ENCODE data around the gene STPG4. TPM values are rescaled to one million over a fixed set of nuclear protein-coding genes. Genes with fewer than 3 reads are reported as not detected.

STPG4 gene
- total and polyA plus RNA-seq, 4 donors: 0.06 to 1.0 (median 0.20) TPM

- no peak for DNase-seq
- Histone ChIP-seq H3K27ac (ENCODE audit: low read depth in 1 of 2, low read length in 1 of 2) (peak overlapping the region in 1 of 2 donors; percentile 60), H3K9me3 (ENCODE audit: control insufficient read depth in 4 of 4, insufficient read depth in 3 of 4, low read length in 3 of 4) (no peaks in the 10 kb centered on the region), H3K4me1 (ENCODE audit: control insufficient read depth in 5 of 5, insufficient read depth in 5 of 5, low read length in 5 of 5) (peaks cover 8 to 49% (median 27%) of the 10 kb centered on the region in 5 donors), H3K27me3 (ENCODE audit: control insufficient read depth in 3 of 3, insufficient read depth in 3 of 3, low read length in 2 of 3) (no peaks in the 10 kb centered on the region), H3K4me3 (no peak overlapping the region), H3K9ac (ENCODE audit: insufficient read depth in 1 of 2, low read length in 2 of 2) (no peak overlapping the region), H3K36me3 (ENCODE audit: control insufficient read depth in 4 of 4, insufficient read depth in 4 of 4, low read length in 4 of 4) (no peaks in the 10 kb centered on the region)
- no peak for ATAC-seq (ENCODE audit: insufficient read depth, low FRiP score)
- TF ChIP-seq, protein P1, sequence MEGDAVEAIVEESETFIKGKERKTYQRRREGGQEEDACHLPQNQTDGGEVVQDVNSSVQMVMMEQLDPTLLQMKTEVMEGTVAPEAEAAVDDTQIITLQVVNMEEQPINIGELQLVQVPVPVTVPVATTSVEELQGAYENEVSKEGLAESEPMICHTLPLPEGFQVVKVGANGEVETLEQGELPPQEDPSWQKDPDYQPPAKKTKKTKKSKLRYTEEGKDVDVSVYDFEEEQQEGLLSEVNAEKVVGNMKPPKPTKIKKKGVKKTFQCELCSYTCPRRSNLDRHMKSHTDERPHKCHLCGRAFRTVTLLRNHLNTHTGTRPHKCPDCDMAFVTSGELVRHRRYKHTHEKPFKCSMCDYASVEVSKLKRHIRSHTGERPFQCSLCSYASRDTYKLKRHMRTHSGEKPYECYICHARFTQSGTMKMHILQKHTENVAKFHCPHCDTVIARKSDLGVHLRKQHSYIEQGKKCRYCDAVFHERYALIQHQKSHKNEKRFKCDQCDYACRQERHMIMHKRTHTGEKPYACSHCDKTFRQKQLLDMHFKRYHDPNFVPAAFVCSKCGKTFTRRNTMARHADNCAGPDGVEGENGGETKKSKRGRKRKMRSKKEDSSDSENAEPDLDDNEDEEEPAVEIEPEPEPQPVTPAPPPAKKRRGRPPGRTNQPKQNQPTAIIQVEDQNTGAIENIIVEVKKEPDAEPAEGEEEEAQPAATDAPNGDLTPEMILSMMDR (IDR thresholded peaks at IDR 0.05; ENCODE audit: control extremely low read depth, extremely low read depth): no peak
- WGBS, 2 donors: 82 to 88% methylated on average over 3 of the region's 3 CpGs
Measured at GRCh38 chr2:47083485-47083884, 71.6 kb downstream of the STPG4 start.

- DNase-seq: no peak
- Histone ChIP-seq H3K9ac (ENCODE audit: insufficient read depth in 1 of 2, low read length in 2 of 2) (no peak overlapping the region), H3K27me3 (ENCODE audit: control insufficient read depth in 3 of 3, insufficient read depth in 3 of 3, low read length in 2 of 3) (no peaks in the 10 kb centered on the region), H3K36me3 (ENCODE audit: control insufficient read depth in 4 of 4, insufficient read depth in 4 of 4, low read length in 4 of 4) (no peaks in the 10 kb centered on the region), H3K27ac (ENCODE audit: low read depth in 1 of 2, low read length in 1 of 2) (no peak overlapping the region), H3K4me3 (no peak overlapping the region), H3K4me1 (ENCODE audit: control insufficient read depth in 5 of 5, insufficient read depth in 5 of 5, low read length in 5 of 5) (peaks cover 6 to 44% (median 23%) of the 10 kb centered on the region in 5 donors), H3K9me3 (ENCODE audit: control insufficient read depth in 4 of 4, insufficient read depth in 3 of 4, low read length in 3 of 4) (no peaks in the 10 kb centered on the region)
- TF ChIP-seq, protein P1 (IDR thresholded peaks at IDR 0.05; ENCODE audit: control extremely low read depth, extremely low read depth): no peak
- ATAC-seq (ENCODE audit: insufficient read depth, low FRiP score): no peak
- WGBS, 2 donors: 71 to 85% methylated on average over 5 to 6 of the region's 6 CpGs
Measured at GRCh38 chr2:47083005-47083404, 72.1 kb downstream of the STPG4 start.

DNA sequence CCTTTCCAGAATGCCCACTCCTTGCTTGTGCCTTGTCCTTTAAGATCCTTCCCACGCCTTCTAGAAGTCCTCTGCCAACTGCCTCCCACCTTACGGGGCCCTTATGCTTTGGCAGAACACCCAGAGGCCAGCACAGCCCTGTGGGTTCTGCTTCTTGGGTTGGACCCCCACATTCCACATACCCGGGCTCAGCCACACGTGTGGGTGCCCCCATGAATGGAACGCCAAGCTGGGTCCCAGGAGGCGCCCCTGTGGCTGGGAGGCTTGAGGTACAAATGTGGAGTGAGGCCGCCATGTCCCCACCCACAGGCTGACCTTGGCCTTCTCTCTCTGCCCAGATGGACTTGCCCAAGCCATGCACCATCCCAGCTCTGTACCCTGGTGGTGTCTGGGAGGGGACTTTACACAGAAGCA, 74.2 kb downstream of the STPG4 start:
- Histone ChIP-seq H3K27ac (ENCODE audit: low read depth in 1 of 2, low read length in 1 of 2) (peak overlapping the region in 1 of 2 donors; percentile 20), H3K4me1 (ENCODE audit: control insufficient read depth in 5 of 5, insufficient read depth in 5 of 5, low read length in 5 of 5) (peaks cover 0 to 47% (median 24%) of the 10 kb centered on the region in 5 donors), H3K27me3 (ENCODE audit: control insufficient read depth in 3 of 3, insufficient read depth in 3 of 3, low read length in 2 of 3) (no peaks in the 10 kb centered on the region), H3K36me3 (ENCODE audit: control insufficient read depth in 4 of 4, insufficient read depth in 4 of 4, low read length in 4 of 4) (no peaks in the 10 kb centered on the region), H3K4me3 (no peak overlapping the region), H3K9me3 (ENCODE audit: control insufficient read depth in 4 of 4, insufficient read depth in 3 of 4, low read length in 3 of 4) (no peaks in the 10 kb centered on the region), H3K9ac (ENCODE audit: insufficient read depth in 1 of 2, low read length in 2 of 2) (no peak overlapping the region)
- DNase-seq: no peak
- TF ChIP-seq, protein P1 (IDR thresholded peaks at IDR 0.05; ENCODE audit: control extremely low read depth, extremely low read depth): no peak
- WGBS, 2 donors: 93 to 95% methylated on average over 7 of the region's 7 CpGs
- no peak for ATAC-seq (ENCODE audit: insufficient read depth, low FRiP score)

Data from lung (tissue), 12 donors.